ENCODE data around the gene MCOLN1. TPM values are rescaled to one million over a fixed set of nuclear protein-coding genes. Genes with fewer than 3 reads are reported as not detected.

The MCOLN1 gene
- total RNA-seq (2022) (10.8 and 13.9 TPM in 2 replicates), Bru-seq, nascent RNA (percentile 44 among the genes with signal in this experiment), BruChase-seq, experiment 1, labeled RNA remaining after a 6-hour chase (percentile 56 among the genes with signal in this experiment), BruChase-seq, experiment 2, labeled RNA remaining after a 2-hour chase (percentile 46 among the genes with signal in this experiment)
- long read RNA-seq, transcript MCOLN1-201 (14 exons, 2,082 nt), result major isoform, 8 of 13 reads
- long read RNA-seq, partial matches to known transcripts, result 0 of 13 reads
- long read RNA-seq, other reads (novel, unspliced or antisense), result 3 of 13 reads

- POLR2A ChIA-PET, result interaction anchor here (0.6 to 3.5 kb wide), 11 partner anchors 11 to 1802 kb away, joined by 3 to 56 read pairs (median 4); partner anchors contain the start of genes CATSPERD, LONP1, PNPLA6 and SNAPC2
- intact Hi-C loops (cut with micrococcal nuclease), result loop anchor here (1.0 kb wide), 1 partner anchor 12 kb away; no protein-coding TSS in a partner anchor
- H3K4me1 Mint-ChIP-seq (ENCODE audit: insufficient read depth, unreplicated experiment), result peaks cover 9% of the 10 kb centered on the region
- peaks cover 13% of the 10 kb centered on the region for H3K36me3 Mint-ChIP-seq (ENCODE audit: insufficient read depth, unreplicated experiment)
- H3K27me3 Mint-ChIP-seq (ENCODE audit: insufficient read depth, unreplicated experiment), result no peaks in the 10 kb centered on the region
- H3K9me3 Mint-ChIP-seq (ENCODE audit: unreplicated experiment), result no peaks in the 10 kb centered on the region
- CTCF ChIA-PET, result interaction anchor here (0.6 to 2.0 kb wide), 4 partner anchors 9 to 986 kb away, joined by 4 to 8 read pairs (median 6); no protein-coding TSS in a partner anchor
- DNase-seq (ENCODE audit: unreplicated experiment), result peak; percentile 97
- TF ChIP-seq CTCF (IDR thresholded peaks at IDR 0.05; ENCODE audit: unreplicated experiment), result no peak
- no TSS peak for BruUV-seq (replicated peaks)
- peak within 1 kb of the TSS; percentile 33 for H3K27ac Mint-ChIP-seq (ENCODE audit: low read depth, unreplicated experiment)
- H3K4me3 Mint-ChIP-seq (ENCODE audit: unreplicated experiment), result peak within 1 kb of the TSS; percentile 70
Measured at GRCh38 chr19:7522072-7522922, at the start of gene MCOLN1. TSS of gene MCOLN1 (plus strand) at chr19:7522624. CDS start at chr19:7522751, 127 bp downstream.

GRCh38 chr19:7475665-7476064 is 46.8 kb upstream of the MCOLN1 start:
- H3K27ac Mint-ChIP-seq (ENCODE audit: low read depth, unreplicated experiment), result no peak overlapping the region
- POLR2A ChIA-PET, result no interaction called here
- intact Hi-C loops (cut with micrococcal nuclease), result no loop called here
- CTCF ChIA-PET, result no interaction called here
- no TSS peak for BruUV-seq (replicated peaks)
- H3K4me1 Mint-ChIP-seq (ENCODE audit: insufficient read depth, unreplicated experiment), result peaks cover 7% of the 10 kb centered on the region
- H3K9me3 Mint-ChIP-seq (ENCODE audit: unreplicated experiment), result no peaks in the 10 kb centered on the region
- H3K4me3 Mint-ChIP-seq (ENCODE audit: unreplicated experiment), result no peak overlapping the region
- no peak for TF ChIP-seq CTCF (IDR thresholded peaks at IDR 0.05; ENCODE audit: unreplicated experiment)
- H3K27me3 Mint-ChIP-seq (ENCODE audit: insufficient read depth, unreplicated experiment), result no peaks in the 10 kb centered on the region
- DNase-seq (ENCODE audit: unreplicated experiment), result no peak
- peaks cover 39% of the 10 kb centered on the region for H3K36me3 Mint-ChIP-seq (ENCODE audit: insufficient read depth, unreplicated experiment)

GRCh38 chr19:7476241-7476640 is 46.2 kb upstream of the MCOLN1 start:
- POLR2A ChIA-PET, result no interaction called here

More at GRCh38 chr19:7476241-7476640, 46.2 kb upstream of the MCOLN1 start:
- no peaks in the 10 kb centered on the region for H3K9me3 Mint-ChIP-seq (ENCODE audit: unreplicated experiment)
- no TSS peak for BruUV-seq (replicated peaks)
- CTCF ChIA-PET, result no interaction called here
- intact Hi-C loops (cut with micrococcal nuclease), result no loop called here
- H3K4me3 Mint-ChIP-seq (ENCODE audit: unreplicated experiment), result no peak overlapping the region
- H3K4me1 Mint-ChIP-seq (ENCODE audit: insufficient read depth, unreplicated experiment), result peaks cover 7% of the 10 kb centered on the region
- DNase-seq (ENCODE audit: unreplicated experiment), result no peak
- H3K27me3 Mint-ChIP-seq (ENCODE audit: insufficient read depth, unreplicated experiment), result no peaks in the 10 kb centered on the region
- peaks cover 35% of the 10 kb centered on the region for H3K36me3 Mint-ChIP-seq (ENCODE audit: insufficient read depth, unreplicated experiment)
- H3K27ac Mint-ChIP-seq (ENCODE audit: low read depth, unreplicated experiment), result no peak overlapping the region
- TF ChIP-seq CTCF (IDR thresholded peaks at IDR 0.05; ENCODE audit: unreplicated experiment), result no peak

All from MCF 10A (cell line).